ENCODE results near the gene PDCL2.

DNA sequence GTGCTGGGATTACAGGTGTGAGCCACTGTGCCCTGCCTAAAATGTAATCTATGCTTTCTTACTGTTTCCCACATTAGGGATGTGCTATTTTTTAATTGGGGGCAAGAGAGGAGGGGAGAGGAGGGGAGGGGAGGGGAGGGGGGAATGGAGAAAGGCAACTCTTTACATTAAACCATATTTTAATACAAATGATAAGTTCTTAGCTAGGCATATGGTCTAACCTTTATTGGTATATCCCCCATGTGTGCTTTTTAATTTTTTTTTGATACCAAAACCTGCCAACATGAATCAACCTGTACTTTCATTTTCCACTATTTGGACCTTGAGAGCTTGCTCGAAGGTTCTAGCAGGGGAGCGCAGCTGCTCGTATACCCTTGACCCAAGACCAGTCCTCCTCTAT is 51.8 kb downstream of the PDCL2 start:
- TF ChIP-seq CTCF (conservative IDR thresholded peaks at IDR 0.05; ENCODE audit: low read depth, low read length) = no peak
- no peak for TF ChIP-seq EZH2 (IDR thresholded peaks at IDR 0.05; ENCODE audit: low read length, unreplicated experiment)
- no peak for TF ChIP-seq EZH2phosphoT487 (IDR thresholded peaks at IDR 0.05; ENCODE audit: borderline replicate concordance, low read length)
